IPS-18c (cell line): ENCODE data around the gene HS6ST1.

Experiments used
- H3K4me3 ChIP-seq: 2 replicates; pipeline ENCODE4 v1.7.0; 2013; ENCODE audit warnings: low read depth, mild to moderate bottlenecking, low read length, moderate library complexity; ENCODE audit not compliant: insufficient read depth
- H3K9me3 ChIP-seq: one replicate; pipeline ENCODE4 v1.6.1; 2013; ENCODE audit warnings: mild to moderate bottlenecking, low read length, moderate library complexity; ENCODE audit not compliant: control insufficient read depth, insufficient read depth

HS6ST1 gene

DNA sequence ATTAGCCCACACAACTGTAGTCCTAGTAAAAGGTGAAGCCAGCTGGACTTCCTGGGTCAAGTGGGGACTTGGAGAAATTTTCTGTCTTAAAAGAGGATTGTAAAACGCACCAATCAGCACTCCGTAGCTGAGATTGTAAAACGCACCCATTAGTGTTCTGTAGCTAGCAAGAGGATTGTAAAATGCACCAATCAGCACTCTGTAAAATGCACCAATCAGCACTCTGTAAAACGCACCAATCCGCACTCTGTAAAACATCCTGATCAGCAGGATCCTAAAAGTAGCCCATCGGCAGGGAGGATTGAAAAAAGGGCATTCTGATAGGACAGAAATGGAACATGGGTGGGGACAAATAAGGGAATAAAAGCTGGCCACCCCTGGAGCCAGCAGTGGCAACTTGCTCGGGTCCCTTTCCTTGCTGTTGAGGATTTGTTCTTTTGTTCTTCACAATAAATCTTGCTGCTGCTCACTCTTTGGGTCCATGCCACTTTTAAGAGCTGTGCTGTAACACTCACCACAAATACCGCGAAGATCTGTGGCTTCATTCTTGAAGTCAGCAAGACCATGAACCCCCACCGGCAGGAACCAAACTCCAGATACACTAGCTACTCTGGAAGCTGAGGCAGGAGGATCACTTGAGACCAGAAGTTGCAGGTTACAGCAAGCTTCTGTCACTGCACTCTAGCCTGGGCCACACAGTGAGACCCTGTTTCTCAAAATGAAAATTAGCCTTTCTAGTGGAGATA, 102.6 kb downstream of the HS6ST1 start:
- no peak overlapping the region for H3K4me3 ChIP-seq

More for the DNA sequence above, 102.6 kb downstream of the HS6ST1 start:
- H3K9me3 ChIP-seq: no peaks in the 10 kb centered on the region
